GM23248 (cell line): ENCODE measurements around the gene RAB9A. TPM values are rescaled to one million over a fixed set of nuclear protein-coding genes. Genes with fewer than 3 reads are reported as not detected.

Source experiments
- DNase-seq: peaks from one replicate; pipeline ENCODE4 v3.0.0-alpha.2; 2015
- H2AFZ ChIP-seq: fragments of 200-600 bp; sonication (generic); 2 replicates; pipeline ENCODE4 v1.6.1; 2016; ENCODE audit warnings: antibody characterized with exemption
- H3F3A ChIP-seq: fragments of 200-600 bp; sonication (generic); 2 replicates; pipeline ENCODE4 v1.6.1; 2016; ENCODE audit warnings: mild to moderate bottlenecking, antibody characterized with exemption, mixed run types; ENCODE audit not compliant: insufficient read depth
- H3K27ac ChIP-seq: fragments of 200-600 bp; sonication (generic); 2 replicates; pipeline ENCODE4 v1.5.1; 2016; ENCODE audit warnings: mild to moderate bottlenecking
- H3K27me3 ChIP-seq: fragments of 200-600 bp; sonication (generic); replicated peaks from 2 replicates; pipeline ENCODE4 v1.6.1; 2016; ENCODE audit warnings: mild to moderate bottlenecking; ENCODE audit not compliant: insufficient read depth
- H3K36me3 ChIP-seq: fragments of 200-600 bp; sonication (generic); 2 replicates; pipeline ENCODE4 v1.6.1; 2016; ENCODE audit warnings: low read depth, mild to moderate bottlenecking
- H3K4me1 ChIP-seq: fragments of 200-600 bp; sonication (generic); 2 replicates; pipeline ENCODE4 v1.6.1; 2016; ENCODE audit warnings: mild to moderate bottlenecking; ENCODE audit not compliant: insufficient read depth
- H3K4me2 ChIP-seq: fragments of 200-600 bp; sonication (generic); one replicate; pipeline ENCODE4 v1.6.1; 2016; ENCODE audit warnings: mild to moderate bottlenecking; ENCODE audit not compliant: unreplicated experiment
- H3K4me3 ChIP-seq: fragments of 200-600 bp; sonication (generic); 2 replicates; pipeline ENCODE4 v1.5.1; 2016; ENCODE audit warnings: mild to moderate bottlenecking
- H3K79me2 ChIP-seq: fragments of 200-600 bp; sonication (generic); 2 replicates; pipeline ENCODE4 v1.6.1; 2016; ENCODE audit warnings: mild to moderate bottlenecking; ENCODE audit not compliant: insufficient read depth
- H3K9ac ChIP-seq: fragments of 200-600 bp; sonication (generic); 2 replicates; pipeline ENCODE4 v1.6.1; 2016; ENCODE audit warnings: mild to moderate bottlenecking
- H3K9me2 ChIP-seq: fragments of 200-600 bp; sonication (generic); 2 replicates; pipeline ENCODE4 v1.6.1; 2016; ENCODE audit warnings: mixed run types, mild to moderate bottlenecking, moderate library complexity; ENCODE audit not compliant: insufficient read depth
- H3K9me3 ChIP-seq: fragments of 200-600 bp; sonication (generic); one replicate; pipeline ENCODE4 v1.6.1; 2017; ENCODE audit warnings: low read depth
- H4K20me1 ChIP-seq: fragments of 200-600 bp; sonication (generic); 2 replicates; pipeline ENCODE4 v1.6.0; 2016; ENCODE audit not compliant: insufficient read depth
- EZH2 ChIP-seq: fragments of 200-600 bp; sonication (generic); IDR thresholded peaks from 2 replicates; pipeline ENCODE4 v1.6.1; 2018; ENCODE audit warnings: antibody characterized with exemption, mild to moderate bottlenecking; ENCODE audit not compliant: insufficient read depth, poor library complexity, severe bottlenecking
- EZH2phosphoT487 ChIP-seq: fragments of 200-600 bp; sonication (generic); IDR thresholded peaks from 2 replicates; pipeline ENCODE4 v1.6.1; 2018; ENCODE audit warnings: antibody characterized with exemption, moderate library complexity, mild to moderate bottlenecking, low read depth; ENCODE audit not compliant: insufficient read depth
- WGBS, 2 experiments: methylation state at CpG; one replicate each; pipeline ENCODE4 v1.1.6; 2015 to 2017; ENCODE audit warnings: low lambda C conversion rate in 2 of 2, low coverage in 1 of 2; ENCODE audit errors: missing lambda C conversion rate in 2 of 2; 5-methylcytosine and 5-hydroxymethylcytosine counted together
- in situ Hi-C: fragments of 300-500 bp; cut with MboI; formaldehyde crosslinking; loops from 2 replicates; pipeline ENCODE4 v1.15.0; 2020
- polyA plus RNA-seq: library from polyadenylated mRNA; unstranded; fragments of >200 nt; fragmentation: Nextera tagmentation; extraction: Ambion mirVana; gene quantifications from 2 replicates; pipeline ENCODE4 v1.2.1, GENCODE V29; 2016
- total RNA-seq: library from RNA; depleted of rRNA; stranded (reverse); fragments of >200 nt; shearing (Covaris generic); gene quantifications from 2 replicates; pipeline ENCODE4 v1.2.3, GENCODE V29; 2014

RAB9A gene
- total and polyA plus RNA-seq, 2 experiments from 2014 or later: 38.9 to 40.4 TPM

DNA sequence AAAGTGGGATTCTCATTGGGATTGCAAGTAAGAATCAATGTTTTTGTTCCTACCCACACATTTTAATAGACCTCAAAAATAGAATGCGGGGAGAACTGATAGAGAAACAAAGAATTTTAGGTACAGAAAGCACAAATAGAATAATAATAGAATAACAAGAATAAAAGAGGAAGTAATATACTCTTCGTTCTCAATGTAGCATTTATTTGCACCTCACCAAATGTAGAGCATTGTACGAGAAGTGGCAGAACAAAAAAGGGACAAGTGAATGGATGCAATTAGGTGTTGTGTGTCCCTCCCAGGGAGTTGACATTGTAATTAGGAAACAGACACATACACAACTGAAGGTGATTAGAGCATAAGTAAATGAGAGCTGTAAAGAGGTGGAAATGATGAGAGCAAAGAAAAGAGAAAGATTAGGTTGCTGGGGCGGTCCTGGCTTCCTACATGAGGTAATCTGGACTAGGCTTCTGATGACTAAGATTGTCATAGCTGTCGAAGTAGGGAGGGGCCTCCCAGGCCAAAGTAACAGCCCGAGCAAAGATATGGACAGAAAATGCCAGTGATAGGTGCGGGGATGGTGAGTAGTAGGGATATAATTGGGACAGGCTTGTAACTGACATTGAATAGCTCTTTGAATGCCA, 10.4 kb downstream of the RAB9A start:
- Histone ChIP-seq H3K9ac (no peak overlapping the region), H4K20me1 (peaks cover 7% of the 10 kb centered on the region; the same call in 1 of the 2 replicates), H3K9me2 (no peaks in the 10 kb centered on the region), H3K4me3 (no peak overlapping the region), H3K4me1 (peaks cover 37% of the 10 kb centered on the region), H3K36me3 (no peaks in the 10 kb centered on the region), H3K79me2 (peaks cover 100% of the 10 kb centered on the region), H2AFZ (no peak overlapping the region), H3K27me3 (no peaks in the 10 kb centered on the region), H3F3A (no peaks in the 10 kb centered on the region), H3K27ac (peak overlapping the region; percentile 30; the same call in 1 of the 2 replicates), H3K4me2 (peak overlapping the region; percentile 78), H3K9me3 (no peaks in the 10 kb centered on the region)
- peak; percentile 74 for DNase-seq
- in situ Hi-C loops: no loop called here
- TF ChIP-seq EZH2phosphoT487: no peak
- TF ChIP-seq EZH2: no peak
- WGBS, 2 experiments: 31 to 38% methylated on average over 7 of the region's 7 CpGs

DNA sequence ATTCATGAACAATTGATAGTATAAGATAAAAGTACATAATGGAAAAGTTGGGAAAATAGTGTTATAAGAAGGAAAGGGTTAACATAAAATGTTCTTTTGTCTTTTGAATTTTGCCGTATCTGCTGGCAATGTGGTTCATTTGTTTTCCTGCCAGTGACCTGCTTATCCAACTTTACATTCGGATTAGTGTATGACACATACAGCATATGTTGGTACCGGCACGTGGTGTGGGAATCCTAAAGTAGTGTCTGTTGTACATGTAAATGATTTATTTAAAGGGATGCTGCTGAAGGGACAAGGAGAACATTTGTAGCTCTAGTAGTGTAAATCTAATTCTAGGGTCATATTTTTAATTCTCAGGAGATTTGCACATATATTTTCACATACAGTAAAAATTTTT, 11.5 kb downstream of the RAB9A start:
- Histone ChIP-seq H3K4me1 (peaks cover 34% of the 10 kb centered on the region), H3K27ac (no peak overlapping the region), H3K9me3 (no peaks in the 10 kb centered on the region), H3K4me2 (no peak overlapping the region), H3K79me2 (peaks cover 100% of the 10 kb centered on the region), H2AFZ (no peak overlapping the region), H4K20me1 (peaks cover 4% of the 10 kb centered on the region; the same call in 1 of the 2 replicates), H3K4me3 (no peak overlapping the region), H3K27me3 (no peaks in the 10 kb centered on the region), H3F3A (no peaks in the 10 kb centered on the region), H3K9me2 (no peaks in the 10 kb centered on the region), H3K36me3 (no peaks in the 10 kb centered on the region), H3K9ac (no peak overlapping the region)
- TF ChIP-seq EZH2 (no peak), EZH2phosphoT487 (no peak)
- no peak for DNase-seq
- WGBS, 2 experiments: 54 to 60% methylated on average over 4 of the region's 4 CpGs
- in situ Hi-C loops: no loop called here

DNA sequence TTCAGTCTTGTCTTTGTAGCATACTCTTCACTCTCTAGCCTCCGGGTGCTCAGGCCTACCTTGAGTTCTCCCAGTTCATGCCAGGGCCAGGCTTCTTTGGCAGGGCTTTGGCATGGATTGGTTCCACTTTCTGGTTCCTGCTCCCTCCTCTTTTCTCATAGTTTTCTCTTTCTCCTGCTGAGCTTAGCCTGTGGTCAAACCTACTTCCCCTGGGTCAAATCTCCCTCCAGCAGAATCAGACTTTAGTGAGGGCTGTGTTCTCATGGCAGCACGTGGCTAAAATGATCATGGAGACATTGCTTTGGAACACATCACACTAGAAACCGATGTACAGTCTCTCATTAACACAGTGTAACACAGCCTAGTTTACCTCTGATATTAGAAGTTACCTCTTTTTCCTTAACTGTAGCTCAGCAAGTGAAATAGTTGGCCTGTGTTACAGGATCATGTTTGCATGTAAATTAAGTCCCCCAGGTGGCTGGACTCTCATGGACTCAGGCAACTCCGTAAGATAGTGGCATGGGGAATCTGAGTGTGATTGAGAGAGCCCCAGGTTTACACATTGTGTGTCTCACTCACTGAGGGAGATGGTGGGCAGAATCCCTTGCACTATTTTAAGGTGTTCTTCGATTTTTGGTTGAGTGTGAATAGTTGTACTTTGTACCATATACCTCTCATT, 13.3 kb downstream of the RAB9A start:
- no peak for TF ChIP-seq EZH2phosphoT487
- no peak for TF ChIP-seq EZH2
- no peaks in the 10 kb centered on the region for H3F3A ChIP-seq
- no peak overlapping the region for H3K27ac ChIP-seq
- no peaks in the 10 kb centered on the region for H3K36me3 ChIP-seq
- peaks cover 97% of the 10 kb centered on the region for H3K79me2 ChIP-seq
- H3K27me3 ChIP-seq: no peaks in the 10 kb centered on the region
- peaks cover 32% of the 10 kb centered on the region for H3K4me1 ChIP-seq
- no peaks in the 10 kb centered on the region; the same call in 1 of the 2 replicates for H4K20me1 ChIP-seq
- H3K4me3 ChIP-seq: no peak overlapping the region
- no peak overlapping the region for H3K4me2 ChIP-seq
- in situ Hi-C loops: no loop called here
- H3K9me2 ChIP-seq: no peaks in the 10 kb centered on the region
- H2AFZ ChIP-seq: no peak overlapping the region
- no peaks in the 10 kb centered on the region for H3K9me3 ChIP-seq
- no peak for DNase-seq
- no peak overlapping the region for H3K9ac ChIP-seq
- WGBS, 2 experiments: 95 to 100% methylated on average over 5 of the region's 5 CpGs

DNA sequence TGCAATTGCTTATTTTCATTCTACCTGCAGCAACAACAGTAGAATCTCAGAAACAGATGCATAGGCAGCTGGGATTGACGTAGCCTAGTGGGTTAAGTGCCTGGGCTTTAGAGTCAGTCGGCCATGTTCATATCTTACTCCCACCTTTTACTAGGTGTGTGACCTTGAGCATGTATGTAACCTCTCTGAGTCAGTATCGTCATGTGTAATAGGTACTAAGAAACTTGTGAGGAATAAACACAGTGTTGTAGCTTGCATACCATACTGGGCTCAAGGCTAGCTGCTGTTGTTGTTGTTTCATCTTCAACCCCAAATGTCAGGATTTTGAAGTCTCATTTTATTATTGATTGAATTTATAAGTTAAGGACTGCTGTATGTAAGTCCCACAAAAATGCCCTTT, 14.2 kb downstream of the RAB9A start:
- Histone ChIP-seq H2AFZ (no peak overlapping the region), H3K9me2 (no peaks in the 10 kb centered on the region), H3K4me1 (peaks cover 25% of the 10 kb centered on the region), H4K20me1 (no peaks in the 10 kb centered on the region; the same call in 1 of the 2 replicates), H3K4me3 (no peak overlapping the region), H3K27me3 (no peaks in the 10 kb centered on the region), H3K27ac (no peak overlapping the region), H3K9ac (no peak overlapping the region), H3K4me2 (no peak overlapping the region), H3K79me2 (peaks cover 97% of the 10 kb centered on the region), H3K9me3 (no peaks in the 10 kb centered on the region), H3K36me3 (no peaks in the 10 kb centered on the region), H3F3A (no peaks in the 10 kb centered on the region)
- in situ Hi-C loops: no loop called here
- 94% methylated on average over 3 of the region's 3 CpGs for WGBS, 2 experiments
- TF ChIP-seq EZH2: no peak
- TF ChIP-seq EZH2phosphoT487: no peak
- DNase-seq: no peak
